GM19238 (cell line): ENCODE measurements around the gene FBXO21.

Source experiments
- DNase-seq: peaks from one replicate; pipeline ENCODE4 v3.0.0; 2011; ENCODE audit warnings: low spot score; ENCODE audit not compliant: insufficient read length

Gene FBXO21

DNA sequence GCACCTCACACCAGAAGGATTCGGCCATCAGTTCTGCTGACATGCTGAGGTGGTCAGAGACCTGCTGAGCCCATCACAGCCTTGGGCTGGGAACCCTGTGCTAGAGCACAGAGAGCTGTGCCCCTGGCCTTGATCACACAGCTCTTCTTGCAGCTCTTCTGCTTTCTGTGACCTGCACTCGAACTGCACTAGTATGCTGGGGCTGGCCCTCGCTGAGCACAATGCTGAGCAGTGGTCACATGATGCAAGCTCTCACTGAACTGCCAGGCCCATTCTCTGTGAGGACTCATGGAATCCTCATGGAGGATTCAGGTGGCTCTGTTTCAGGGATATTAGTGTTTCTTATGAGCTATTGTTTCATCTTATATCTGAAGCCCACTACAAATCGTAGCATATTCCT is 22.5 kb downstream of the FBXO21 start:
- no peak for DNase-seq

DNA sequence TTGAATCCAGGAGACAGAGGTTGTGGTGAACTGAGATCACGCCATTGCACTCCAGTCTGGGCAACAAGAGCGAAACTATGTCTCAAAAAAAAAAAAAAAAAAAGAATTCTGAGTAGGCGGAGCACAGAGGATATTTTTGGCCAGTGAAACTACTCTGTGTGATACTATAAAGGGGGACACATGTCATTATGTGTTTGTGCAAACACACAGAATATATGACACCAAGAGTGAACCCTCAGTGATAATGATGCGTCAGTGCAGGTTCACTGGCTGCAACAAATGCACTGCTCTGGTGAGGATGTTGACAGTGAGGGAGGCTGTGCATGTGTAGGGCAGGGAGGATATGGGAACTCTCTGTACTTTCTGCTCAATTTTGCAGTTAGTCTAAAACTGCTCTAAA is 24.2 kb downstream of the FBXO21 start:
- DNase-seq = no peak

DNA sequence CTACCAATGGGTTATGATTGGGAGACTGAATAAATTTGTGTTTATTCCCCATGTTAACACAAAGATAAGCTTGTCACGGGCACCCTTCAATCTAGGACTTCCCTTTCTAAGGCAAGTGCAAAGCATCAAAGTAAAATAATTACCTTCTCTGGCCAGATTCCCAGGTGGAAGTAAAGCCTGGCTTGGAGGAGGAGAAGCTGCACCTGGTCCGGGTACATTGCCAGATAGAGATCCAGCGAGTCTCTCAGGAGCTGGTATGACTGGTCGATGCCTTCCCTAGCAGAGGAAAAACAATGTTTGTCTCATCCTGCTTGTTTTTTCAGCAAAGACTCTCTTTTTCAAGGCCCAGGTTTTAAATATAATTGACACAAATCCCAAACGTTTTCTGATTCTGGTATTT is 24.9 kb downstream of the FBXO21 start:
- DNase-seq = no peak

DNA sequence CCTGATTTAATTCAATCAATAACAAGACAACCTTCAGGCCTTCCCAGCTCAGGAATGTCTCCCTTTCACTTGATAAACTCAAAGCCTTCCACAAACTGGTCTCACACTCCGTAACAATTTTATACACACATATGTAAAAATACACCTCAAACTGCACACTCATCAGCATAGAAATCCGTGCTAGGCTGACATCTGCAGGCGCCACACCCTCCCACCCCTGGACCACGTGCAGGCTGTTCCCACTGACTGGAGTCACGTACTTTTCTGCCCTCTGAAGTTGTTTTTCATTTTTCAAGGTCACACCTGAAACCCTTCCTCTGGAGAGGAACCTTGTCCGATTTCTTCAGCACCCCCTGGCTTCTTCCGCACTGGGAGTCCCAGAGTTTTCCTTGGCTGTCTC is 27.6 kb downstream of the FBXO21 start:
- DNase-seq = no peak

DNA sequence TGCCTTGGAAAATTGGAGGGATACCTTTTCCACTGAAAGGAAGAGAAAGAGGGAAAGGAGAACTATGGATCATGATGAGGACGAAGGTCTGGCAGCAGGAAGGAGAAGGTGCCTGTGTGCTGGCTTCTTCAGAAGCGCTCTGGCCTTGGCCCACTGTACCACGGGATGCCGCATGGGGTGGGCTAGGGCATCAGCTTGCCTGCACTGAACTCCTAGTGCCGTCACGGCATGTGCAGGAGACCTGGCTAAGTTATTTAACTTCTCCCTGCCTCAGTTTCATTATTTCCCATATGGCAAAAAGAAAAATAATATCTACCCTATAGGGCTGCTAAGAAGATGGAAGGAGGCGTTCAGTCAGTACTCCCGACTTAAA is 28.1 kb downstream of the FBXO21 start:
- no peak for DNase-seq

DNA sequence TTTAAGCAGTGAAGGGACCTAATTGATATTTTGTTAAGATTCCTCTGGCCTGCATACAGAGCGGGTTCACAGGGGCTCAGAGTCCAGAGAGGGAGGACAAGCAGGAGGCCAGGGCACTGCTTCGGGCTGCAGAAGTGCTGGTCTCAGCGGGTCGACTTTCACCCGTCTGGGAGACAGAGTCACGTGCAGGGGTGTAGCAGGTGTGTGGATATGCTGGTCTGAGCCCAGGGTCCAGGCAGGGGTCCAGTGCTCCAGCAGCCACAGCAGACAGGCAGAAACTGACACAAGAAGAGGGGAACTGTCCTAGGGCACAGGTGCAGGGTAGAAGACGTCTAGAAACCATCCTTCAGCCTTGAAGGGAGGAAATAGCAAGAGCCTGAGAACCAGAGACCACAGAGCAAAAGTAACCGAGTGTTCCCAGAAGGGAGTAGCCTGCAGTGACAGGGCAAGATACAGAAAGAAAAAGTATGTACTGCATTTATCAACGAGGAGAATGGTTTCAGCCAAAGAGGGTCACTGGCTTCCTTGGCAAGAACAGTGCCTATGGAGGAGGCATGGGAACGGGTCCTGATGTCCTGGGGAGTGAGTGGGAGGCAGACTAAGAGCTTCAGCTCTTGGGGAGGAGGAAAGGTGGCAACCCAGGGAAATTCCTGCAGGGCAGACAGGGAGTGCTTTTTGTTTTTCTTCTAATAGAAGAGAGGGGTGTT is 28.7 kb downstream of the FBXO21 start:
- no peak for DNase-seq

DNA sequence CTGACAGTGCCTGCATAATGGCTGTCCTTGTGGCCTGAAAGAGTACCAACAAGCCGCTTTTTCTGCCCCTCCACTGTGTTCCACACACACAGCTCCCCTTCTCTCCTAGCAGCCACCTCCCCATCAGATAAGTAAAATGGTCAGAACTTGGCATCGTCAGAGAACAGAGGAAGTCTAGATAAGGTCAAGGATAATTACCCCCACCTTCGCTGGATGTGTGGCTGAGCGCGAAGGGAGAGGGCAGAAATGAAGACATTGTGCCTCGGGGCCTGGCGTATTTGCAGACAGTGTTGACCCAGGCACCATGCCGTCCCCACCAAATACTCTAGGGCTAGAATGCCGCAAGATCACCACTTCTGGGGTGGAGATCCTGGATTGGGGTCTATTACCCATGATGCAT is 30.6 kb downstream of the FBXO21 start:
- DNase-seq = no peak

DNA sequence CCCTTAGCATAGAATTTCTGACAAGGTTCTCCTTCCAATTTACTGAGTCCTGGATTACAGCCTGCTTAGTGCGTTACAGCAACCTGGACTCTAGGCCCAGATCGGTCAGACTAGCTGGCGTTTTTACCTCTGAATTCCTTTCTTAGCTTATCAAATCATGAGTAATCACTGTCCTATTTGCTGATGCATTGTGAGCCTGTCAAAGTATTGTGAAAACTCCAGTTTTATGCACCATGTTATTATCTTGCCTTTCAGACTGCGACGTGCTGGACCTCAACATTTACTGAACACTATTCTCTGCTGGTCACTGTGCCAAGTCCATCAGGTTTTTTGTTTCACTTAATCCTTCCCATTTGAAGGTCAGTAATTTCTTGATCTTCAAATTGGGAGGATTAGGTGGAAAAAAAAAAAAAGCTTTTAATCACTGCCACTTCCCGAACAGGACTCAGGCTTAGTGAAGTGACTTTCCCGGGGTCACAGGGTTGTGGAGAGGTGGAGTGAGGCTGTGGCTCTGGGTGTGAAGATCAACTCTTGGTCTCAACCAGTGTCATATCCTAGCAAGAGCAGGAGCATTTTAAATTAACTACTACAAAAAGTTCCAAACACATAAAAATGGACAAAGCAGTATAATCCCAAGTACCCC is 31.2 kb downstream of the FBXO21 start:
- no peak for DNase-seq

DNA sequence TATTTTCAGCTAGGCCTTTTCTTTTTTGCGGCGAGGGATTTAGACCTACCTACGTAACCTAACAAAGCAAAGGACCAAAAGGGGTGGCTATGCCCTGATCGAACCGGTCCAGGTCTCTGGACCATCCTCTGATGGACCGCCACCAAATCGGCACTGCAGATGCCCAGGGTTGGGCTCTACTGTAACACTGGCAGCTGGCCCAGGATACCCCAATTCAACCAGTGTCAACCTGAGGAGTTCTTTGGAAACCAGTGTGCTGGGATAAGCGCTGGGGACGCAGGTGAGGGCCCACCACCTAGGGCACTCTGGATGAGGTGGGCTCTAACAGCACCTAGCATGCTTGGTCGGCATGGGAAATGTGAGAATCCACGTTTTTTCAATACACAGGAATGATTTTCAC is 32.2 kb downstream of the FBXO21 start:
- no peak for DNase-seq

DNA sequence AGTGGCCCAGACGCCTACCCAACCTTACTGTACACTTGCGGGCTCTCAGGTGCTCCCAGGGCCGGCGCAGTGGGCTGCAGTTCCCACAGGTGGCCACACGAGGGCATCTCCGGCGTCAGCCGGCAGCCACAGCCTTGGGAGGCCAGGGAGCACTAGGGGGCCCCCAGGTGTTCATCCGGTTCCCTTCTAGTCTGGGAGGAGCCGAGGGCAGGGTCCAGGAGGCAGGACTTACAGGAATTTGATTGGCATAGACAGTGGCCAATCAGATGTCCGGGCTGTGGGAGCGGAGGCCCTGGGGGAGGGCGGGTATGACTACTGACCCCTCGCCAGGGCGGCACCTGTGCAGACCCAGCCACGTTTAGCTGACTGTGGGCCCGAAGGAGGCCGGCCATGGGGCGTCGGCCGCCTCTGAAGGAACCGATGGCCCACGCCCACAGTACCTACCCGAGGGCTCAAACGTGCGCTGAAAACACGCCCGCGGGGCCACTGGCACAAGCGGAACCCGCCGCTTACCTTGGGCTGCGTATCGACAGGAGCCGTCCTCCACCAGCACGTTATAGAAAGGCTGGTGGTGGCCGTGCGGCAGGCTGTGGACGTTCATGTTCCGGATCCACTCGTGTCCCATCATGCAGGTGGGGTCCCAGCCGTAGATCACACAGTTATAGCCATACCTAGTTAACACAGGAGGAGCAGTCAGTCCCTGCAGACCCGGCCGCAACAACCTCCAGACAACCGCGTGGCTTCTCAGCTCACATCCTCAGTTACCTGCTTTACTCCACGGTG is 34.8 kb downstream of the FBXO21 start:
- peak; percentile 45 for DNase-seq

DNA sequence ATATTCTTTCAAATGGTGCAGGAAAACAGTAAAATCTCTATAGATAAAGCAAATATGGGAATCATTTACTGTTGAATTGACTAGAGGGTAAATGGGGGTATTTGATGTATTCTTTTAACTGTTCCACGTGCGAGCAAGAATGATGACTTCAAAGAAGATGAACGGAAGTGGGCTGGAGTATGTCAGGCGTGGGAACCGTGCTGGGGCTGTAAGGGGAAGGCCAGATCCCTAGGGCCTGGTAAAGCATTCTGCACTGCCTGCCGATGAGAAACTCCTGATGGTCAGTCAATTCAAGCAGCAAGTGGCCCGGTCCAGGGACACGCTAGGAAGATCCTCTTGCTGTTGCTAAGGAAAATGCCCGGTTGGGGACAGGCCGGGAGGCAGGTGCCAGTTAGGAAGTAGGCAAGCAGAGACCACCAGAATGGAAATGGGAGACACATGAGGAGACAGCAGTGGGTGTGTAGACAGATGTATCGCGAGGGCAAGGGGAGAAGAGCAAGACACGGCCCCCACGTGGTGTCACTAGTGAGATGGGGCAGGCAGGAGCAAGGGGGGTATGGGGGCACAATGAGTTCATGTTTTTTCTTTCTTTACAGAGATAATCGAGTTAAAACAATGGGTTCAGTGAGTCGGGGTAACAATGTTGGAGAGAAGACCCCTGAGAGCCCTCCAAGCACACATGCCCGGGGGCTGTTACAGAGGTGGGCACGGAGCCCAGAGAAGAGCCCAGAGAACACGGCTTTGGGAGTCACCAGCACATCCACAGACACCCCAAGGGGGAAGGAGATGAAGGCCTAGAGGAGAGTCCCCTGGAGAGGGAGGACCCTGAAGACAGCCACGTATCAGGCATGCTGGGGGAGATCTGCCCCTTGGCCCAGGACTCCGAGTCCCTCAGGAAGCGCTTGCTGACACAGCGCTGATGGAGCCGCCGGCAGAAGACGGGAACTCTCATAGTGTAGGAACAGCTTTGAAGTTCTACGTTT is 37.2 kb downstream of the FBXO21 start:
- no peak for DNase-seq

DNA sequence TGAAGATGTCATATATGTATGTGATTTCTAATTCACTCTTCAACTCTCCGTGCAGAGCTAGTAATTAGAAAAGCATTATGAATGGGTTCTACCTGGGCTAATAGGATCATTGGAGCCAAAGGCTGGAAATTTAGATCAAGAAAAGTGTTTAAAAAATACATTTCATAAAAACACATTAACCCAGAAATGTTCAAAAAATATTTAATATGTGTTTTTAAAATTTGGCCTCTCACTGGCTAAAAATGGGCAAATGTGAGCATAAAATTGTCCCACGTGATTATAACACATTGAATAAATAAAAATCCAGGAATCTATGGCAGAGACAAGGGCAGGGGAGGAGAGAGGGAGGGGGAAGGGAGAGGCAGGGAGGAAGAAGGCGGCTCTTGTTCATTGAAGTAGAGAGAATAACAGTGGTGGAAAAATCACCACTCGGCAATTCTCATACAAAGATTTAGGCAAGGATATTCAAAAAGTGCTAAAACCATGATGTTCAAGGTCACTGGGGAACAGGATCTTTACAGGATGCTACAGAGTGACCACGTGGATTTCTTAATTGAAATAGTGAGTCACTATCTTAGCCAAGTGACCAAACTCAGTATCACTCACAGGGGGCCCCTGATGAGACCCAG is 38.8 kb downstream of the FBXO21 start:
- no peak for DNase-seq

DNA sequence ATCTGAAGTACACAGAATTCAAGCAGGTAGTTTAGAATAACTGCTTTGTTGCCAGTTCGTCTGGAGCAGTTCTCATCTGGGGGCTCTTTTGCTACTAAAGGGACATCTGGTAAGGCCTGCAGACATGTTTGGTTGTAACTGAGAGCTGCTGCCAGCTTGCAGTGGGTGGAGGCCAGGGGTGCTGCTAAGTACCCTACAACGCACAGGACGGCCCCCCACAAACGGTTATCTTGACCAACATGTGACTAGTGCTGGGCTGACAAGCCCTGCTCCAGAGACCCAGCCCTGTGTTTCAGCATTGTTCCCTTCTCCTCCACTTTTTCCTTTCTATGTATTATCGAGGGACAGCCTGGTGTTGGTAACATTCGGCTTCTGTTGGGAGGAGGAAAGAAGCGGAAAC is 40.8 kb downstream of the FBXO21 start:
- DNase-seq = no peak

DNA sequence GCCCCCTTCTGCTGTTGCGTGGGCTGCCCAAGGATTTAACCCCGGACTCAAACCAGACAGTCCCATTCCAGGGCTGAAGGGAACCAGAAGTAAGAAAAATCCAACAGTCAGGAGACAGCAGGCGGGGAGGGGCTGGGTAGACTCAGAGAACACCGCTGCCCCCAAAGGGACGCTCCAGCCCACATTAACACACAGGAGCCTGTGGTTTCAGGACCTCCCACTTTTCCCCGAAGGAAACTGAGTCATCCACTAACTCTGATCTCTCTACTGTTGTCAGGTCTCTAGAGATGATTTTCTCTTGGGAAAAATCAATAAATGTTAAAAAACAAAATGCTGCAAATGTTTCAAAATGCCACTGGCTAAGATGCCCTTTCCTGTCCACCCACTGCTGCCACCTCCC is 41.6 kb downstream of the FBXO21 start:
- no peak for DNase-seq

DNA sequence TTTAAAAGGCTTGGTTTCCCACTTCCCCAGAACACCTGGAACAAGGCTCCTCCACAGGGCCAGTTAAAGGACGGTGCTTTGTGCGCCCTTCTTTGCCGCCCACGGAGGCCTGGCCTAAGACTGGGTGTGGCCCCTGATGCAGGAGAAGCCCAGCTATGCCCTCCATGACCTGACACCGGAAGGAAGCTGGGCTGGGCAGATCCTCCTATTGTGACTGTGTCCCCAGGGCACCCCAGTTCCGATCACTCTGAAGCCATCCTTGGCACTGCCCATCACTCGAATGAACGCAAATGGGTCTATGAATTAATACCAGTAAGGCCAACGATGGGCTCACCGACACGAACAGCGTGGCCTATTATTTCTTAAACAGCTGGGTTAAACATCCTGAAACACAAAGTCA is 42.6 kb downstream of the FBXO21 start:
- DNase-seq = no peak

DNA sequence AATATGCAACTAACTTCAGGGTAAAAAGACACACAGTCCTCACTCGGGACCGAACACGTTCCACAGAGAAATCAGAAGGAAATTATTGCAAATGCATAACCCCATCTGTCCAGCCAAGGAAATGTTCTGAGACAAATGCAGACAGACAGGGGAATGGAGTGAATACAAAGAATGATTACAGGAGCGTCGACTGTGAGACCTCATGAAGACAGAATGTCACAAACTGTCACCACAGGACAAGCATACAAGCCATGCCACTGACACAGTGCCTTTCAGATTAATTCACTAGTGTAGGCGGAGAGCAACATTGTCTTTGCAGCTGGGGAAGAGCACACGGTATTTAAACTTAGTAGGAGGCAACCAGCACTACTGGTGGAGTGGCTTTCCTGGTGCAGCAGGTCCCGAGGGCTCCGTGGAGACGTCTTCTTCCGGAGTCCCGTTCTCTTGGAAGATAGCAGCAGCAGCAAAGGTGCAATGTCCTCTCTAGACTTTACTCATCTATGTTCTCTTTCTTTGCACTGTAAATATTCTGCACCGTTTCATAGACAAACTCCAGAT is 44.6 kb downstream of the FBXO21 start:
- DNase-seq = no peak

DNA sequence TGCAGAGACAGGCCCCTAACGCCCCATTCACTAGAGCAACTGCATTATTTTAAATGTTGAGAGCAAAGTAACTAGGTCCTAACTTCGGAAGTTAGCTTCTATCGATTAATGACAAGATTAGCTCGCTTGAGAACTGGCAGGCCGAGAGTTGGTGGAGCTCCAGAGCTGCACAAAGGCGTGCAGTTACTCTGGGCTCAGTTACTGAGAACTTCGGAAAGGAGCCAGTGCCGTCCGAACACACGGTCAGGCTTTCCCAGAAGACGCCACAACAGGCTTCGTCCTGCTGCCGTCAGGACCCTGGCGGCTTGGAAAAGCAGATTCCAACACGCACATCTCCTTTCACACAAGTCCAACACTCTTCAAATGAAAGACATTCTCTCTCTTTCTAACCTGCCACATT is 45.7 kb downstream of the FBXO21 start:
- no peak for DNase-seq

DNA sequence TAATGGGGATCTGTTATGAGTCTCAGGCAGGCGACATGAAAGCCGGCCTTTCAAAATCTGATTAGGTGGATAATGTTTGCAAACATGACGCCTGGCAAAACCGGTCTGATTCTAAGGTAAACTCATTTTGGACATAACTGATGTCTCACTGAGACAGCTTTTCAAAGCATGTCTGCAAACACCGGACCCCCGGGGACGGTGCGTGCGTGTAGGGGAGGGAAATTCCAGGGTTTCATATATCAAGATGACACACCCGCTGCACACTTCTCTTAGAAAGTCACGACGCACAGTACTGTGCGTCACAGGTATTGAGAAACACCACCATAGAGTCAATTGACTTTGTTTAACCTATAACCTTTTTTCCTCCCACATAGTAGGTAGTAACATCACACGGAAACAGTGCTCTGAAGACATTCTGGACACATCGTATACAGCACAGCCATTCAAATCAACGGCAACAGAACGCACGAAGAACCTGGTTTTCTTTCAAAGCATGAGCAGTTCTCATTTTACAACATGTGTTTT is 47.2 kb downstream of the FBXO21 start:
- DNase-seq = no peak

DNA sequence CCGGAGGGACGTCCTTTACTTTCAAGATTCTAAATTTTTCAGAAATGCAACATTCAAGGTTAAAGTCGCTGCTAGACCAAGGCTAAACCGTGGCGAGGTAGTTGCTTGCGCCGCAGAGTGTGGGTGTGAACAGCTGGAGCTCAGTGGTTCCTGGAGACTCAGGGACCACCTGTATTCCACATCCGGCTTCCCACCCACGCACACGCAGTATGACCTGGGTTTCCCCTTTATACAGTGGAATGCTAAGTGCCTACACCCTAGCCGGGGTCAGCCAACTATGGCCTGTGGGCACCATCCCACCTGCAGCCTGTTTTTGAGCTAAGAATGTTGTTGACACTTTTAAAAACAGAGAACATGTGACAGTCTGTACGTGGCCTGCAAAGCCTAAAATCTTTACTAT is 48.2 kb downstream of the FBXO21 start:
- no peak for DNase-seq

DNA sequence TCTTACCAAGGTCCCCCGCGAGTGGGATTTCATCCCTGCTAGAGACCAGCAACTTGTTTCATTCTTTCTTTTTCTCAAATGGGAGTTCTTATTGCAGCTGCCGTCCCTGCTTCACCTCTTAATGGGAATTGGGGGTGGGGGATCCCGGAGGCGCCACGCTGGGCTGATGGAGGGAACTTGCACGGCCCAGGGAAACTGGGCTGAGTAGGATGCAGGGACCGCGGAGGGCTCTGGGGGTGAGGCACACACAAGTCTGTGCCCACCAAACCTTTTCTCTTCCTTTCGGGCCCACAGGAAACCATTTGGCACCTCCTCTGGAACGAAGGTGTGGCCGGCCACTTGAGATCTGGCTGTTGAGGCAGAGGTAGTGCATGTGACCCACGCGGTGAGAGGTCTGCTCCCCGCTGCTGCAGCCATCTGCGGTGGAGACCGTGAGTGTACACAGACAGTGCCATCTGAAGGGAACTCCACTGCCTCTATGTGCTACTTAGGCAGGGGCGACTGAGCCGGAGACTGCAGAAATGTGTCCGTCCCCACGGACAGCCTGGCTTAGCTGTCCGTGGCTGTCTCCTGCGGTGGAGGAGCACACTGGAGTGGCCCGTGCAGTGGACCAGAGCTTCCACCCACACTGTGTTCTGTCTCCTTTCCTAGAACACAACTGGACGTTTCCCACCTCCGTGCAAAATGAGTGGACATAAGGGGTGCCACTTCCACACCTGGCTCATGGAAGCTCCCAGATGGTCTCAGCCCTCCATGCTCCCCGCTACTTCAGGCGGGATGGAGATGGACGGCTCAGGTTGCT is 49.0 kb downstream of the FBXO21 start:
- no peak for DNase-seq
